Activated T-cell treated with anti-CD3 and anti-CD28 coated beads, Interleukin-2, amount 50 U/mL, for 72 hours (primary cell): Measurements from ENCODE around the gene C16orf82. TPM values are rescaled to one million over a fixed set of nuclear protein-coding genes. Genes with fewer than 3 reads are reported as not detected.
"Not testable (repeated sequence)": the region's sequence is repeated elsewhere in the genome, so short reads cannot be mapped to it uniquely, and the experiment has no call there.

Experiments
- ATAC-seq, 2 donors: fragments of 150-1000 bp; cut with Tn5 transposase; replicated peaks in 1 of 2; 2 replicates each; pipeline ENCODE4 v1.10.0; 2021; ENCODE audit warnings: moderate library complexity in 2 of 2, mild to moderate bottlenecking in 1 of 2
- DNase-seq, 2 donors: peaks; one replicate each; pipeline ENCODE4 v3.0.0; 2021 to 2022; ENCODE audit warnings: mixed read lengths in 1 of 2
- H3K27ac Mint-ChIP-seq: one replicate; pipeline ENCODE4 v1.8.0; 2022; ENCODE audit warnings: mild to moderate bottlenecking, moderate library complexity, mixed read lengths
- H3K27me3 Mint-ChIP-seq: one replicate; pipeline ENCODE4 v1.8.0; 2022; ENCODE audit warnings: low read depth, mixed read lengths
- H3K36me3 Mint-ChIP-seq, 2 donors: one replicate each; pipeline ENCODE4 v1.8.0; 2022; ENCODE audit warnings: mixed read lengths in 2 of 2, mild to moderate bottlenecking in 1 of 2; ENCODE audit not compliant: insufficient read depth in 2 of 2
- H3K4me1 Mint-ChIP-seq: one replicate; pipeline ENCODE4 v1.8.0; 2022; ENCODE audit warnings: low read depth, mixed read lengths
- H3K4me3 Mint-ChIP-seq, 2 donors: one replicate each; pipeline ENCODE4 v1.8.0; 2022; ENCODE audit warnings: mild to moderate bottlenecking in 2 of 2, mixed read lengths in 2 of 2, moderate library complexity in 2 of 2
- H3K9me3 Mint-ChIP-seq, 2 donors: one replicate each; pipeline ENCODE4 v1.8.0; 2022; ENCODE audit warnings: mixed read lengths in 2 of 2
- total RNA-seq, 2 donors: library from RNA; stranded (reverse); gene quantifications; one replicate each; pipeline ENCODE4 v1.2.3, GENCODE V29; 2022

The C16orf82 gene
- total RNA-seq, 2 donors from 2014 or later, result not detected

DNA sequence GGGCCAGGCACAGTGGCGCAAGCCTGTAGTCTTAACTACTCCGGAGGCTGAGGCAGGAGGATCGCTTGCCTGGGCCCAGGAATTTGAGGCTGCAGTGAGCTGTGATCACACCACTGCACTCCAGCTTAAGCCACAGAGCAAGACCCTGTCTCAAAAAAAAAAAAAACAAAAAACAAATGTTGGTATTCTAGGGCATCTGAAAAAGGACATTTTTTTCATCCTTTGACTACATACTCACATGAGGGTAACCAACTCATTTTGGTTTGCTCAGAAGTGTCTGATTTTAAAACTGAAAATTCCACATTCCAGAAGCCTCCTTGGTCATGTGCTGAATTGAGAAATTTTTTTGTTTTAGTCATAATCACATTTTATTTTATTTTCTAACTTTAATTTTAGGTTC, 12.7 kb upstream of the C16orf82 start:
- Mint-ChIP-seq H3K9me3 (no peaks in the 10 kb centered on the region), H3K4me3 (no peak overlapping the region), H3K27me3 (no peaks in the 10 kb centered on the region), H3K27ac (no peak overlapping the region), H3K4me1 (no peaks in the 10 kb centered on the region), H3K36me3 (no peaks in the 10 kb centered on the region)
- ATAC-seq (no peak), DNase-seq (no peak)

DNA sequence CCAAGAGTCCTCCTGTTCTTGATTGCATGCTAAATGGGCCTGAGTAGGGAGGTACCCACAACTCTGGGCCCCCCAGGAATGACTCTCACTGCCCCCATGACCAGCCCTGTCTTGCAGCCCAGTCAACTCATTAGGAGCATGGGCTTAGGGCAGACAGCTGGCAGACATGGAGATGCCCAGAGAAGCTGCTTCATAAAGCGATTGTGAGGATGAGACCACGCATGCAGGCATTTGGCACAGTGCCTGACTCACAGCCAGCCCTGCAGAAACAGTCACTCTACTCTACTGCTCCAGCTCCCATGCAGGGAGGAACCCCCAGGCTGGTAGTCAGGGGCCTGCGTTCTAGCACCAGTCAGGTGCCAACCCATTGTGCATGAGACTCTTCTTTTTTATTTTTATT, 8.4 kb upstream of the C16orf82 start:
- DNase-seq (no peak), ATAC-seq (no peak)
- H3K4me1 Mint-ChIP-seq, result no peaks in the 10 kb centered on the region
- no peak overlapping the region for H3K4me3 Mint-ChIP-seq
- no peaks in the 10 kb centered on the region for H3K36me3 Mint-ChIP-seq
- no peak overlapping the region for H3K27ac Mint-ChIP-seq
- no peaks in the 10 kb centered on the region for H3K9me3 Mint-ChIP-seq
- H3K27me3 Mint-ChIP-seq, result peaks cover 12% of the 10 kb centered on the region

- ATAC-seq (no peak), DNase-seq (no peak)
- H3K36me3 Mint-ChIP-seq, result no peaks in the 10 kb centered on the region
- H3K9me3 Mint-ChIP-seq, result no peaks in the 10 kb centered on the region
- no peaks in the 10 kb centered on the region for H3K4me1 Mint-ChIP-seq
- H3K4me3 Mint-ChIP-seq, result no peak overlapping the region
- no peak overlapping the region for H3K27ac Mint-ChIP-seq
- H3K27me3 Mint-ChIP-seq, result peaks cover 12% of the 10 kb centered on the region
These were observed 4.0 kb downstream of the C16orf82 start for GRCh38 chr16:27070776-27071175.

DNA sequence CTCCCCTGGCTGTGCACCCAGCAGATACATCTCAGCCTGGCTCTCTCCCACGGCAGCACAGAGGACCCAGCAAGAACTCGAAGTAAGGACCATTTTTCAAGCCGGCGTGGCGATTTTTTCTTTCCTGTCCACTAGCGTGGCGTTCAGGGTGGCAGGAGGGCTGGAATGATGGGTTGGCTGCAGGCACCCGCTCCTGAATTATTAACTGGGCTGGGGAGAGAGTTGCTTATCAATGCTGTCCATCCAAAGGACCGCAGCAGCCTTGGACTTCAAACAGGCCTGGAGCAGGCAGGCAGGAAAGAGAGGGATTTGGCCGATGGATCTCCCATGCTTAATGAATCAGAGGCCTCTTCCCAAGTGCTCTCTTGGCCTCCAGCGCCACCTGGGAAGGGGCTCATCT, 7.0 kb downstream of the C16orf82 start:
- Mint-ChIP-seq H3K36me3 (peaks cover 0 to 2% of the 10 kb centered on the region in 2 donors), H3K4me3 (no peak overlapping the region), H3K4me1 (no peaks in the 10 kb centered on the region), H3K27me3 (peaks cover 31% of the 10 kb centered on the region), H3K9me3 (peaks cover 3% of the 10 kb centered on the region in 2 donors), H3K27ac (no peak overlapping the region)
- ATAC-seq (no peak), DNase-seq (no peak)

DNA sequence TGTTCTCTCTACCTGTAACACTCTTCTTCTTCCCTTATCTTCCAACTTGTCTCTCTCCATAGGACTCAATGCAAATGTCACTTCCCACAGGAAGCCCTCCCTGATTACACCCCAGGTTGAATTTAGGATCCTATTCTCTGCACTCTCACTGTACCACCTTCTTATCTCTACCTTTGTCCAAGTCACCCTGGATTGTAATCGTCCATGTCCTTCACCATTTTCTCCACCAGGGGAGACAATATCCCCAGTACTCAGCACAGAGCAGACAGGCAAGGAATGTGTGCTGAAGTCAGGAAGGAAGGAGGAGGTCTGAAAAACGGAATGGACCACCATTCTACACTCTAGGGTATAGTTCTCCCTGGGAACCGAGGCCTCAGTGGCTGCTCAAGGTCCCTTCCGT, 14.2 kb downstream of the C16orf82 start:
- Mint-ChIP-seq H3K4me3 (no peak overlapping the region), H3K27ac (no peak overlapping the region), H3K4me1 (no peaks in the 10 kb centered on the region), H3K27me3 (peaks cover 49% of the 10 kb centered on the region), H3K36me3 (peaks cover 0 to 2% of the 10 kb centered on the region in 2 donors), H3K9me3 (peaks cover 3% of the 10 kb centered on the region in 2 donors)
- ATAC-seq (no peak), DNase-seq (no peak)

DNA sequence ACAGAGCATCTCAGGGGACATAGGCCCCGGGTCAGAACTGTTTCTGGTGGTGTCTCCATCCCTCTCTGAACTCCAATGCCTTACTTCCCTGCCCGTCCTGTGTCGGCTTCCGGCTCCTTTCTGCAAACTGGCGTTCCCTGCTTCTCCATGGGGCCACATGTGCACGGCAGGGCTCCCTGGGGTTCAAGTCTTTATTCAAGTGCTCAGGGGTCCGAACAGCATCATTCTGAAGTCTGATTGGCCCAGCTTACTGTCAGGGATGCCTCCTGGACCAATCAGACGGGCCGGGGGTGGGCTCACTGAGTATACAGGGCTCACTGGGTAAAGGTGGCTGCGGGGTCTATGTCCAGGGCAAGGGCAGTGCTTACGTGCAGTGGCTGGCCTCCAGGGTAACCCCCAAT, 17.1 kb downstream of the C16orf82 start:
- DNase-seq (no peak), ATAC-seq (no peak)
- Mint-ChIP-seq H3K27ac (no peak overlapping the region), H3K4me3 (no peak overlapping the region), H3K9me3 (no peaks in the 10 kb centered on the region), H3K27me3 (peaks cover 35% of the 10 kb centered on the region), H3K36me3 (no peaks in the 10 kb centered on the region), H3K4me1 (no peaks in the 10 kb centered on the region)

DNA sequence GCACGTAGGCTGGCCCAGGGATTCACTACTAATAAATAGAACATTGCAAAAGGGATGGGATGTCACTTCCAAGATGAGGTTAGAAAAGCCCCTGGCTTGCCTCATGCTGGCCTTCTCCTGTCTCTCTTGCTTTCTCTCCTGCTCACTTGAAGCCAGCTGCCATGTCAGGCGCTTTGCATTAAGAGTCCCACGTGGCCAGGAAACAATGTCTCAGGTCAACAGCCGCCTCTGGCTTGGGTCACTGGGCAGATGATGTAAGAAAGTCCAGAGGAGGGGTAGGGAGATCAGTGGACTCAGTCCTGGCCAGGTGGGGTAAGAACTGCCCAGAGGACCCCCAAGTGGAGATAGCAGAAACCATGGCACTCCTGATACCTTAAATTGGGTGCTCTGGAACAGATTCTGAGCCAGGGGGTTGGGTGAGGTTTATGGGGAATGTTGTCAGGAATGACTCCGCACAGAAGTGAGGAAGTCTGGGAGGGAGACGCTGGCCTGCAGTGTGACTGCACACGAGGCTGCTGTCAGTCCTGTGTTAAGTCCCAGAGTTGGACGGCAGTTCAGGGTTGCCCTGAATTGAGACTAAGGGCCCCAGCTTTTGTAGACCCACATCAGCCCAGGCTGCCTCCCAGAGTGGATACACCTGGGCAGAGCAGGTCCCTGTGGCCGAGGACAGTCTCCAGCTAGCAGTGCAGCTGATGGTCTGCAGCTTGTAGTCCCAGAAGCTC, 17.7 kb downstream of the C16orf82 start:
- ATAC-seq (no peak), DNase-seq (no peak)
- Mint-ChIP-seq H3K4me3 (no peak overlapping the region), H3K36me3 (no peaks in the 10 kb centered on the region), H3K9me3 (no peaks in the 10 kb centered on the region), H3K27me3 (peaks cover 39% of the 10 kb centered on the region), H3K4me1 (no peaks in the 10 kb centered on the region), H3K27ac (no peak overlapping the region)

- Mint-ChIP-seq H3K9me3 (no peaks in the 10 kb centered on the region), H3K27me3 (peaks cover 39% of the 10 kb centered on the region), H3K4me1 (no peaks in the 10 kb centered on the region), H3K36me3 (no peaks in the 10 kb centered on the region), H3K27ac (no peak overlapping the region), H3K4me3 (no peak overlapping the region)
- no peak for ATAC-seq
- DNase-seq, result no peak
These were observed 18.5 kb downstream of the C16orf82 start for GRCh38 chr16:27085182-27085581.

GRCh38 chr16:27086031-27086430, 19.3 kb downstream of the C16orf82 start:
- not testable (repeated sequence) for H3K4me3 Mint-ChIP-seq, ATAC-seq, H3K4me1 Mint-ChIP-seq, H3K36me3 Mint-ChIP-seq, H3K9me3 Mint-ChIP-seq, H3K27ac Mint-ChIP-seq, DNase-seq
- H3K27me3 Mint-ChIP-seq, result peaks cover 43% of the 10 kb centered on the region

GRCh38 chr16:27088216-27088615, 21.5 kb downstream of the C16orf82 start:
- no peak for DNase-seq
- Mint-ChIP-seq H3K9me3 (no peaks in the 10 kb centered on the region), H3K36me3 (no peaks in the 10 kb centered on the region), H3K27ac (no peak overlapping the region), H3K4me3 (no peak overlapping the region), H3K27me3 (peaks cover 34% of the 10 kb centered on the region), H3K4me1 (no peaks in the 10 kb centered on the region)
- ATAC-seq, result no peak

DNA sequence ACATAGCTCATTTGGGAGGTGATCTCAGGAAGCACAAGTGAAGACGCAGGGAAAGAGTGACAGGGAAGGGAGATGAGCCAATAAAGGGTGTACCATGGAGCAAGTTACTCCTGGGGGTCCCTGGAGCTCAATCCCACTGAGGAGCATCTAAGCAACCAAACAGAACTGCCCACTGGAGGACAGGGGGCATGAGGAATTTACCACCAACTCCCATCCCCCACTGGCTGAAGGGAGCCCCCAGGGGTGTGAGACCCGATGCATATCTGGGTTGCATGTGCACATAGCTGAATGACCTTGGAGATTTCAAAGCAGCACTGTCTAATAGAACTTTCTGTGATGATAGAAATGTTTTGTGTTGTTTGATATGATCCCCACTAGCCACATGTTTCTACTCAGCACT, 29.6 kb downstream of the C16orf82 start:
- ATAC-seq, result no peak
- no peak overlapping the region for H3K4me3 Mint-ChIP-seq
- peaks cover 3 to 5% of the 10 kb centered on the region in 2 donors for H3K9me3 Mint-ChIP-seq
- peaks cover 0 to 3% of the 10 kb centered on the region in 2 donors for H3K36me3 Mint-ChIP-seq
- H3K27me3 Mint-ChIP-seq, result peaks cover 10% of the 10 kb centered on the region
- no peaks in the 10 kb centered on the region for H3K4me1 Mint-ChIP-seq
- no peak overlapping the region for H3K27ac Mint-ChIP-seq
- no peak for DNase-seq

- Mint-ChIP-seq H3K27ac (no peak overlapping the region), H3K9me3 (peaks cover 3 to 5% of the 10 kb centered on the region in 2 donors), H3K4me3 (no peak overlapping the region), H3K4me1 (no peaks in the 10 kb centered on the region), H3K27me3 (peaks cover 10% of the 10 kb centered on the region), H3K36me3 (peaks cover 0 to 3% of the 10 kb centered on the region in 2 donors)
- ATAC-seq, result no peak
- DNase-seq, result no peak
These were observed 31.1 kb downstream of the C16orf82 start for GRCh38 chr16:27097800-27098230.

DNA sequence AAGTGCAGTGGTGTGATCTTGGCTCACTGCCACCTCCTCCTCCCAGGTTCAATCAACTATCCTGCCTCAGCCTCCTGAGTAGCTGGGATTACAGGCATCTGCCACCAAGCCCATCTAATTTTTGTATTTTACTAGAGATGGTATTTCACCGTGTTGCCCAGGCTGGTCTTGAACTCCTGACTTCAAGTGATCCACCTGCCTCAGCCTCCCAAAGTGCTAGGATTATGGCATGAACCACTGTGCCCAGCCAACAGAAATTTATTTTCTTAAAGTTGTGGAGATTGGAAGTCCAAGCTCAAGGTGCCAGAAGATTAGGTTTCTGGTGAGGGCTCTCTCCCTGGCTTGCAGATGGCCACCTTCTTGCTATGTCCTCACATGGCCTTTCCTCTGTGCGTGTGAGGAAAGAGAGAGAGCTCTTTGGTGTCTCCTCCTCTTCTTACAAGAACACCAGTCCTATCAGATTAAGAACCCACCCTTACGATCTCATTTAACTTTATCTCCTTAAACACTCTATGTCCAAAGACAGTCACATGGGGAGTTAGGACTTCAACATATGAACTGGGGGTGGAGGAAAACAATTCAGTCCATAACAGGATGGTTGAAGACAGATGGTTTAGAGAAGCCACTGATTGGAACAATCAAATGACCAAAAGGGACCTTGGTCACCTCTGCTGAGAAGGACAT, 31.8 kb downstream of the C16orf82 start:
- Mint-ChIP-seq H3K9me3 (peaks cover 3 to 5% of the 10 kb centered on the region in 2 donors), H3K36me3 (peaks cover 0 to 3% of the 10 kb centered on the region in 2 donors), H3K27ac (no peak overlapping the region), H3K4me3 (no peak overlapping the region), H3K27me3 (peaks cover 10% of the 10 kb centered on the region), H3K4me1 (no peaks in the 10 kb centered on the region)
- ATAC-seq (no peak), DNase-seq (no peak)
